IPS-18c (cell line): ENCODE measurements around the gene SOSTDC1.

Source experiments
- H3K4me3 ChIP-seq: 2 replicates; pipeline ENCODE4 v1.7.0; 2013; ENCODE audit warnings: low read depth, mild to moderate bottlenecking, low read length, moderate library complexity; ENCODE audit not compliant: insufficient read depth
- H3K9me3 ChIP-seq: one replicate; pipeline ENCODE4 v1.6.1; 2013; ENCODE audit warnings: mild to moderate bottlenecking, low read length, moderate library complexity; ENCODE audit not compliant: control insufficient read depth, insufficient read depth

The SOSTDC1 gene

GRCh38 chr7:16428672-16429071 is 36.9 kb downstream of the SOSTDC1 start:
- Histone ChIP-seq H3K9me3 (no peaks in the 10 kb centered on the region), H3K4me3 (no peak overlapping the region)

- H3K4me3 ChIP-seq, result no peak overlapping the region
- H3K9me3 ChIP-seq, result no peaks in the 10 kb centered on the region
Observed at GRCh38 chr7:16428182-16428581, 37.4 kb downstream of the SOSTDC1 start.

GRCh38 chr7:16423761-16424160 is 41.8 kb downstream of the SOSTDC1 start:
- Histone ChIP-seq H3K9me3 (no peaks in the 10 kb centered on the region), H3K4me3 (no peak overlapping the region)

- H3K9me3 ChIP-seq, result no peaks in the 10 kb centered on the region
- no peak overlapping the region for H3K4me3 ChIP-seq
Observed at GRCh38 chr7:16422917-16423316, 42.6 kb downstream of the SOSTDC1 start.

- Histone ChIP-seq H3K9me3 (no peaks in the 10 kb centered on the region), H3K4me3 (no peak overlapping the region)
Observed at GRCh38 chr7:16422103-16422435, 43.5 kb downstream of the SOSTDC1 start.

- Histone ChIP-seq H3K4me3 (peak within 1 kb of the TSS; percentile 79), H3K9me3 (no peaks in the 10 kb centered on the region)
Observed at GRCh38 chr7:16421333-16422102, 44.0 kb downstream of the SOSTDC1 start, which contains the start of gene CRPPA. TSS of gene CRPPA (minus strand) at chr7:16421538. CDS start at chr7:16421322, 216 bp downstream.

GRCh38 chr7:16420649-16421332 is 44.7 kb downstream of the SOSTDC1 start:
- Histone ChIP-seq H3K4me3 (peak overlapping the region; percentile 79), H3K9me3 (no peaks in the 10 kb centered on the region)

GRCh38 chr7:16420329-16420648 is 45.2 kb downstream of the SOSTDC1 start:
- H3K4me3 ChIP-seq, result peak overlapping the region; percentile 79

GRCh38 chr7:16419859-16420258 is 45.7 kb downstream of the SOSTDC1 start:
- peak overlapping the region; percentile 79; the same call in 1 of the 2 replicates for H3K4me3 ChIP-seq

More at GRCh38 chr7:16420329-16420648, 45.2 kb downstream of the SOSTDC1 start:
- H3K9me3 ChIP-seq, result no peaks in the 10 kb centered on the region

GRCh38 chr7:16419126-16419525 is 46.4 kb downstream of the SOSTDC1 start:
- H3K4me3 ChIP-seq, result no peak overlapping the region
- no peaks in the 10 kb centered on the region for H3K9me3 ChIP-seq

More at GRCh38 chr7:16419859-16420258, 45.7 kb downstream of the SOSTDC1 start:
- H3K9me3 ChIP-seq, result no peaks in the 10 kb centered on the region

- Histone ChIP-seq H3K4me3 (no peak overlapping the region), H3K9me3 (no peaks in the 10 kb centered on the region)
Observed at GRCh38 chr7:16417906-16418305, 47.6 kb downstream of the SOSTDC1 start.

- no peaks in the 10 kb centered on the region for H3K9me3 ChIP-seq
- H3K4me3 ChIP-seq, result no peak overlapping the region
Observed at GRCh38 chr7:16416289-16417282, 49.0 kb downstream of the SOSTDC1 start.

GRCh38 chr7:16412274-16413254 is 53.0 kb downstream of the SOSTDC1 start:
- H3K9me3 ChIP-seq, result no peaks in the 10 kb centered on the region
- no peak overlapping the region for H3K4me3 ChIP-seq
